HepG2 (cell line): ENCODE data around the gene NSD1. TPM values are rescaled to one million over a fixed set of nuclear protein-coding genes. Genes with fewer than 3 reads are reported as not detected.

Experiments used
- CC2D1A ChIP-seq: sonication (generic); formaldehyde crosslinking; IDR thresholded peaks from 2 replicates; pipeline ENCODE4 v1.8.1; 2023; ENCODE audit warnings: mild to moderate bottlenecking, missing genetic modification reagents
- CREB1 ChIP-seq, 2 experiments: fragments of 450-650 bp in 1 of 2; IDR thresholded peaks; 2 replicates each; pipeline ENCODE4 v1.6.1; 2016 to 2017; ENCODE audit warnings: control low read depth in 1 of 2, mild to moderate bottlenecking in 1 of 2, missing compliant biosample characterization in 1 of 2, missing genetic modification characterization in 1 of 2
- CTCF ChIP-seq: sonication (generic); formaldehyde crosslinking; IDR thresholded peaks from 2 replicates; pipeline ENCODE4 v1.5.0; 2020; ENCODE audit warnings: mild to moderate bottlenecking, missing genetic modification reagents, moderate library complexity
- HNF1B ChIP-seq: sonication (generic); formaldehyde crosslinking; IDR thresholded peaks from 2 replicates; pipeline ENCODE4 v1.5.1; 2020; ENCODE audit warnings: mild to moderate bottlenecking, moderate library complexity, missing genetic modification reagents
- MXD3 ChIP-seq: IDR thresholded peaks from 2 replicates; pipeline ENCODE4 v1.6.1; 2016; ENCODE audit warnings: mild to moderate bottlenecking, missing biosample characterization, missing genetic modification reagents
- NCOA1 ChIP-seq: sonication (generic); formaldehyde crosslinking; IDR thresholded peaks from 2 replicates; pipeline ENCODE4 v1.9.0; 2021; ENCODE audit warnings: missing genetic modification reagents
- POLR2G ChIP-seq: fragments of 200-400 bp; formaldehyde crosslinking; IDR thresholded peaks from 2 replicates; pipeline ENCODE4 v1.6.1; 2018; ENCODE audit warnings: mild to moderate bottlenecking, low read depth, low read length, moderate library complexity
- PPARG ChIP-seq: conservative IDR thresholded peaks from 2 replicates; pipeline ENCODE4 v1.6.1; 2016; ENCODE audit warnings: missing biosample characterization, missing genetic modification reagents
- PRMT3 ChIP-seq: sonication (generic); formaldehyde crosslinking; IDR thresholded peaks from 2 replicates; pipeline ENCODE4 v1.8.1; 2022; ENCODE audit warnings: low read depth, mild to moderate bottlenecking, moderate library complexity, missing genetic modification reagents, borderline replicate concordance
- RFX5 ChIP-seq: IDR thresholded peaks from 2 replicates; pipeline ENCODE4 v1.6.1; 2011; ENCODE audit warnings: low read depth, low read length, improper control_type of control experiment
- SALL2 ChIP-seq: sonication (generic); formaldehyde crosslinking; IDR thresholded peaks from 2 replicates; pipeline ENCODE4 v1.8.1; 2023; ENCODE audit warnings: mild to moderate bottlenecking, missing genetic modification reagents, inconsistent platforms
- STAG1 ChIP-seq: sonication (generic); formaldehyde crosslinking; IDR thresholded peaks from 2 replicates; pipeline ENCODE4 v1.4.0; 2020; ENCODE audit warnings: missing genetic modification reagents
- TFAP4 ChIP-seq: sonication (generic); IDR thresholded peaks from 2 replicates; pipeline ENCODE4 v1.6.1; 2016; ENCODE audit warnings: low read depth, borderline replicate concordance
- UBTF ChIP-seq: sonication (generic); formaldehyde crosslinking; IDR thresholded peaks from 2 replicates; pipeline ENCODE4 v1.4.0; 2020; ENCODE audit warnings: mild to moderate bottlenecking, missing genetic modification reagents
- ZFP36 ChIP-seq: fragments of 150-350 bp; IDR thresholded peaks from 2 replicates; pipeline ENCODE4 v1.6.1; 2018; ENCODE audit warnings: borderline replicate concordance, low read length, low read depth; ENCODE audit not compliant: partially characterized antibody
- ZFY ChIP-seq: sonication (generic); formaldehyde crosslinking; IDR thresholded peaks from 2 replicates; pipeline ENCODE4 v1.4.0; 2020; ENCODE audit warnings: missing genetic modification reagents
- ZNF350 ChIP-seq: sonication (generic); formaldehyde crosslinking; IDR thresholded peaks from 2 replicates; pipeline ENCODE4 v1.4.0; 2020; ENCODE audit warnings: mild to moderate bottlenecking, low read depth, missing genetic modification reagents, borderline replicate concordance
- ZNF557 ChIP-seq: sonication (generic); formaldehyde crosslinking; IDR thresholded peaks from 2 replicates; pipeline ENCODE4 v1.4.0; 2020; ENCODE audit warnings: missing genetic modification reagents
- ZNF891 ChIP-seq: sonication (generic); formaldehyde crosslinking; IDR thresholded peaks from 2 replicates; pipeline ENCODE4 v1.5.0; 2020; ENCODE audit warnings: mild to moderate bottlenecking, missing genetic modification reagents
- polyA plus RNA-seq, 8 experiments: library from polyadenylated mRNA; depleted of rRNA in 3 of 8; stranded (reverse) in 7 of 8; unstranded in 1 of 8; fragments of >200 nt; fragmentation: Illumina TruSeq in 4 of 8; extraction: Trizol in 4 of 8; gene quantifications; 2 replicates each; pipeline versions ENCODE4 v1.2.1 to v1.2.3, GENCODE V29; 2011 to 2016; ENCODE audit warnings: low read depth in 4 of 8, missing spikeins in 1 of 8, mixed read lengths in 1 of 8; ENCODE audit not compliant: insufficient read depth in 1 of 8
- total RNA-seq, 5 experiments: library from RNA; depleted of rRNA; stranded (reverse); fragments of >200 nt; fragmentation: Illumina TruSeq; extraction: Trizol; gene quantifications; 2 replicates each; pipeline ENCODE4 v1.2.3, GENCODE V29; 2016; ENCODE audit warnings: low read depth in 1 of 5

NSD1 gene
- total and polyA plus RNA-seq, 2 of the 13 experiments (the other 11 are each of a cell fraction or from before 2014, with no cell fraction given): 0.01 to 0.09 TPM

- TF ChIP-seq SALL2: no peak
- TF ChIP-seq MXD3 (CRISPR knock-in tag): no peak
- TF ChIP-seq PRMT3 (CRISPR knock-in tag): 0 out of 2 replicates have a peak, but pooled peaks have one; percentile 9
- TF ChIP-seq ZFP36: no peak
- TF ChIP-seq RFX5: 0 out of 2 replicates have a peak, but pooled peaks have one; percentile 4
- TF ChIP-seq HNF1B (CRISPR knock-in tag): 0 out of 2 replicates have a peak, but pooled peaks have one; percentile 21
- TF ChIP-seq NCOA1 (CRISPR knock-in tag): 0 out of 2 replicates have a peak, but pooled peaks have one; percentile 8
- TF ChIP-seq STAG1 (CRISPR knock-in tag): 0 out of 2 replicates have a peak, but pooled peaks have one; percentile 3
- TF ChIP-seq ZNF350 (CRISPR knock-in tag): no peak
- no peak for TF ChIP-seq PPARG (CRISPR knock-in tag)
- TF ChIP-seq ZFY (CRISPR knock-in tag): no peak
- peak; percentile 55 for TF ChIP-seq CTCF (CRISPR knock-in tag)
- no peak for TF ChIP-seq ZNF557 (CRISPR knock-in tag)
- TF ChIP-seq ZNF891 (CRISPR knock-in tag): peak; percentile 67; the same call in 1 of the 2 replicates
- no peak for TF ChIP-seq CREB1 (IDR thresholded peaks at IDR 0.05)
- 0 out of 2 replicates have a peak, but pooled peaks have one; percentile 46 for TF ChIP-seq CREB1 (CRISPR knock-in tag; IDR thresholded peaks at IDR 0.05)
- TF ChIP-seq POLR2G: no peak
- 0 out of 2 replicates have a peak, but pooled peaks have one; percentile 10 for TF ChIP-seq CC2D1A
- TF ChIP-seq TFAP4: peak; percentile 63; the same call in 1 of the 2 replicates
- peak; percentile 28; the same call in 1 of the 2 replicates for TF ChIP-seq UBTF
These were observed 179.1 kb downstream of the NSD1 start (continued) for GRCh38 chr5:177312649-177313181.
